Stimulated activated CD4-positive, alpha-beta T cell treated with anti-CD3 and anti-CD28 coated beads, Interleukin-4, amount 100 ng/mL, for 4 hours (primary cell): ENCODE data around the gene SUN2.
"Not testable (repeated sequence)": the region's sequence is repeated elsewhere in the genome, so short reads cannot be mapped to it uniquely, and the experiment has no call there.

Experiments used
- DNase-seq, 2 experiments: peaks; one replicate each; pipeline ENCODE4 v3.0.0-alpha.2; 2020

SUN2 gene

GRCh38 chr22:38755911-38756532, at the start of gene SUN2:
SUN2 (minus strand) TSS chr22:38755998; CDS start chr22:38752628, 3,370 bp downstream.
- peak; percentile 94 for DNase-seq

- DNase-seq: not testable (repeated sequence)
Observed at GRCh38 chr22:38805041-38805593, 49.3 kb upstream of the SUN2 start.

- no peak for DNase-seq
Observed at GRCh38 chr22:38802671-38803121, 46.9 kb upstream of the SUN2 start.

GRCh38 chr22:38799265-38800002, 43.6 kb upstream of the SUN2 start:
- DNase-seq: no peak

- no peak for DNase-seq
Observed at GRCh38 chr22:38798496-38798895, 42.7 kb upstream of the SUN2 start.

- DNase-seq: no peak
Observed at GRCh38 chr22:38796262-38796957, 40.6 kb upstream of the SUN2 start.

- DNase-seq: no peak
Observed at GRCh38 chr22:38795569-38795968, 39.8 kb upstream of the SUN2 start.

- peak; percentile 79 to 92 for DNase-seq
Observed at GRCh38 chr22:38793721-38794466, 38.1 kb upstream of the SUN2 start, which contains the start of gene DNAL4. DNAL4 (minus strand) TSS chr22:38794143; CDS start chr22:38782731, 11,412 bp downstream.

- DNase-seq: no peak
Observed at GRCh38 chr22:38793317-38793716, 37.5 kb upstream of the SUN2 start.

- DNase-seq: no peak
Observed at GRCh38 chr22:38792833-38793232, 37.0 kb upstream of the SUN2 start.

GRCh38 chr22:38789606-38790005, 33.8 kb upstream of the SUN2 start:
- no peak for DNase-seq

- DNase-seq: no peak
Observed at GRCh38 chr22:38788846-38789245, 33.0 kb upstream of the SUN2 start.

GRCh38 chr22:38788021-38788816, 32.4 kb upstream of the SUN2 start:
- DNase-seq: no peak

GRCh38 chr22:38786631-38787030, 30.8 kb upstream of the SUN2 start:
- no peak for DNase-seq

GRCh38 chr22:38784856-38785255, 29.1 kb upstream of the SUN2 start:
- no peak for DNase-seq

GRCh38 chr22:38784035-38784434, 28.2 kb upstream of the SUN2 start:
- DNase-seq: no peak

GRCh38 chr22:38783095-38783615, 27.4 kb upstream of the SUN2 start:
- no peak for DNase-seq

- no peak for DNase-seq
Observed at GRCh38 chr22:38782402-38783094, 26.8 kb upstream of the SUN2 start.

GRCh38 chr22:38781033-38781432, 25.2 kb upstream of the SUN2 start:
- no peak for DNase-seq

GRCh38 chr22:38777087-38777671, 21.4 kb upstream of the SUN2 start:
- DNase-seq: no peak

- DNase-seq: no peak
Observed at GRCh38 chr22:38776086-38776485, 20.3 kb upstream of the SUN2 start.
